HG02973 (cell line): ENCODE measurements around the gene IL17RB.

ENCODE experiments used
- ATAC-seq: cut with Tn5 transposase; IDR thresholded peaks from one replicate; pipeline ENCODE4 v1.9.1; 2021; ENCODE audit warnings: moderate library complexity; ENCODE audit not compliant: unreplicated experiment

Gene IL17RB

GRCh38 chr3:53902067-53902466, 55.7 kb downstream of the IL17RB start:
- ATAC-seq, result no peak

DNA sequence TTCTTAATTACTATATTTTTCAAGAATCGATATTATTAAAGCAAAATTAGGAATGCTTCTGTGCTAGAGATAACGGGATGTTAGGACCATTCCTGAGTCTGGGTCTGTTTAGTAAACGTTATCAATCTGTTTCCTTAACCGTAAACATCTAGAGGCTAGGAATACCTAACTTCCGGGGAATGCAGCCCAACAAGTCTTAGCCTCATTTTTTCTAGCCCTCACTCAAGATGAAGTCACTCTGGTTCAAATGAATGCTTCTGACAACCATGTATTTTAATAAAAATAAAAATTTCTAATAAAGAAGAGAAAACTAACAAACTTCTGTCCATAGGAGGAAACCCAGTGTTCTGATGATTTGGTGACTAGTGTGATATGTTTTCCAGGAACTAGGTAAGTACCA, 56.3 kb downstream of the IL17RB start:
- ATAC-seq, result no peak

DNA sequence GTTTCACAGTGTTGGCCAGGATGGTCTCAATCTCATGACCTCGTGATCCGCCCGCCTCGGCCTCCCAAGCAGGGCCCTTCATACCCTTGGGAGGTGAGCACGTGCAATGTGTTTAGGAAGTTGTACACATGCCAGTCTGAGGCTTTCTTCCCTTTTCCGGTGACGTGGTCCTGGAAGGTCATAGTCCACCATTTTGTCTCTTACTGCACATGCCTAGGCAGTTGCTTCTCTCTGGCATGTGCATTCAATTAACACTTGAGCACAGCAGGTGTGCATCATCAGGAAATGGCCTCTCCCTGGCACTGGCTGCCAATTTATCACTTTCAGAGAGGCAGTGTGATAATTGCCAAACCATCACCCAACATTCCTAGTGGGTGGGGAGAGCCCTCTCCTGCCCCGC, 67.0 kb downstream of the IL17RB start:
- no peak for ATAC-seq
